ENCODE measurements around the gene ELAVL1. TPM values are rescaled to one million over a fixed set of nuclear protein-coding genes. Genes with fewer than 3 reads are reported as not detected.

ELAVL1 gene
- total and polyA plus RNA-seq, 7 donors, result 22.3 to 57.9 (median 44.5) TPM

DNA sequence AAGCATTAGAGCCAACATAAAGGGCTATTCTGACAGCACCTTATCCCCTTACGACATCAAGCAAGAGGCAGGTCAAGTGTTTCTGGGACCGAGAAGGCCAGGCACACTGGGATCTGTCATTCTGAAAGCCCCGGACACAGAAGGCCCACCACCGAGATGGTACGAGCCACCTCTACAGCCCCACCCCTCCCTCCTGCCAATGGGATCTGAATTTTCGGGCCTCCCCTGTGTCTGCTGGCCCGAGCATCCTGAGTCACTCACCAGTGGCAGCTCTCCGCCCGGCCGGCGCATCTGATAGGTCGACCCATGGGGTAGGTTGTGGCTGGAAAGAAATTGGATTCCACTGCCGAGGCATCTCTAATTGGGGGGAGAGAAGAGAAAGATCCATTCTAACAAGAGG lies 64.6 kb downstream of the ELAVL1 start:
- Histone ChIP-seq H3K9me3 (no peaks in the 10 kb centered on the region), H3K4me1 (peaks cover 17% of the 10 kb centered on the region), H3K27ac (no peak overlapping the region), H3K36me3 (ENCODE audit: insufficient read depth in 1 of 2, low read depth in 1 of 2) (peaks cover 0 to 67% of the 10 kb centered on the region in 2 donors), H3K4me3 (no peak overlapping the region), H3K27me3 (ENCODE audit: insufficient read depth in 3 of 3, low read length in 2 of 3) (no peaks in the 10 kb centered on the region)
- intact Hi-C loops (cut with DNase I), result no loop called here
- ATAC-seq, result no peak
- TF ChIP-seq, protein P1, sequence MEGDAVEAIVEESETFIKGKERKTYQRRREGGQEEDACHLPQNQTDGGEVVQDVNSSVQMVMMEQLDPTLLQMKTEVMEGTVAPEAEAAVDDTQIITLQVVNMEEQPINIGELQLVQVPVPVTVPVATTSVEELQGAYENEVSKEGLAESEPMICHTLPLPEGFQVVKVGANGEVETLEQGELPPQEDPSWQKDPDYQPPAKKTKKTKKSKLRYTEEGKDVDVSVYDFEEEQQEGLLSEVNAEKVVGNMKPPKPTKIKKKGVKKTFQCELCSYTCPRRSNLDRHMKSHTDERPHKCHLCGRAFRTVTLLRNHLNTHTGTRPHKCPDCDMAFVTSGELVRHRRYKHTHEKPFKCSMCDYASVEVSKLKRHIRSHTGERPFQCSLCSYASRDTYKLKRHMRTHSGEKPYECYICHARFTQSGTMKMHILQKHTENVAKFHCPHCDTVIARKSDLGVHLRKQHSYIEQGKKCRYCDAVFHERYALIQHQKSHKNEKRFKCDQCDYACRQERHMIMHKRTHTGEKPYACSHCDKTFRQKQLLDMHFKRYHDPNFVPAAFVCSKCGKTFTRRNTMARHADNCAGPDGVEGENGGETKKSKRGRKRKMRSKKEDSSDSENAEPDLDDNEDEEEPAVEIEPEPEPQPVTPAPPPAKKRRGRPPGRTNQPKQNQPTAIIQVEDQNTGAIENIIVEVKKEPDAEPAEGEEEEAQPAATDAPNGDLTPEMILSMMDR (IDR thresholded peaks at IDR 0.05), result no peak
- WGBS, 3 donors, result 89 to 91% (median 89%) methylated on average over 13 of the region's 13 CpGs
- DNase-seq, result peak in 1 of 2 donors; percentile 40

DNA sequence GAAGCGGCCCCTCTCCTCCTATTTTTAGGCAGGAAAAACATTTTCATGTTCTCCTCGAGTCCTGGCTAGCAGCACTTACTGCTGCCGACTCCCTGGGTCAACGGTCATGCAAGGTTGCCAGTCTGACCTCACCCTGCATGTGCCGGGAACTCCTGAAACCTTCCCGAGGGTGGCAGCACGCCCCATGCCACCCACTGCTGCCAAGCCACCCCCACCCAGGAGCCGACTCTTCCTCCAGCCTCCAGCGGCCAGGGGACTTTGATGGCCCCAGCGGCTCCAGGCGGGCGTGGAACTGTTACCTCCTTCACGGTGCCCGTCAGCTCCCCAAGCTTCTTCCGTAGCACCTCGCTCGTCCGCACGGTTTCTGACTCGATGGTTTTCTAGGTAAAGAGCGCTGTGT lies 70.7 kb downstream of the ELAVL1 start:
- no peaks in the 10 kb centered on the region for H3K27me3 ChIP-seq (ENCODE audit: insufficient read depth in 3 of 3, low read length in 2 of 3)
- intact Hi-C loops (cut with DNase I), result no loop called here
- no peak overlapping the region for H3K4me3 ChIP-seq
- DNase-seq (no peak), ATAC-seq (no peak)
- 84 to 92% (median 90%) methylated on average over 21 of the region's 21 CpGs for WGBS, 3 donors
- H3K36me3 ChIP-seq (ENCODE audit: insufficient read depth in 1 of 2, low read depth in 1 of 2), result peaks cover 9 to 100% of the 10 kb centered on the region in 2 donors
- no peak overlapping the region for H3K27ac ChIP-seq
- H3K9me3 ChIP-seq, result no peaks in the 10 kb centered on the region
- TF ChIP-seq, protein P1 (IDR thresholded peaks at IDR 0.05), result no peak
- peaks cover 4% of the 10 kb centered on the region for H3K4me1 ChIP-seq

DNA sequence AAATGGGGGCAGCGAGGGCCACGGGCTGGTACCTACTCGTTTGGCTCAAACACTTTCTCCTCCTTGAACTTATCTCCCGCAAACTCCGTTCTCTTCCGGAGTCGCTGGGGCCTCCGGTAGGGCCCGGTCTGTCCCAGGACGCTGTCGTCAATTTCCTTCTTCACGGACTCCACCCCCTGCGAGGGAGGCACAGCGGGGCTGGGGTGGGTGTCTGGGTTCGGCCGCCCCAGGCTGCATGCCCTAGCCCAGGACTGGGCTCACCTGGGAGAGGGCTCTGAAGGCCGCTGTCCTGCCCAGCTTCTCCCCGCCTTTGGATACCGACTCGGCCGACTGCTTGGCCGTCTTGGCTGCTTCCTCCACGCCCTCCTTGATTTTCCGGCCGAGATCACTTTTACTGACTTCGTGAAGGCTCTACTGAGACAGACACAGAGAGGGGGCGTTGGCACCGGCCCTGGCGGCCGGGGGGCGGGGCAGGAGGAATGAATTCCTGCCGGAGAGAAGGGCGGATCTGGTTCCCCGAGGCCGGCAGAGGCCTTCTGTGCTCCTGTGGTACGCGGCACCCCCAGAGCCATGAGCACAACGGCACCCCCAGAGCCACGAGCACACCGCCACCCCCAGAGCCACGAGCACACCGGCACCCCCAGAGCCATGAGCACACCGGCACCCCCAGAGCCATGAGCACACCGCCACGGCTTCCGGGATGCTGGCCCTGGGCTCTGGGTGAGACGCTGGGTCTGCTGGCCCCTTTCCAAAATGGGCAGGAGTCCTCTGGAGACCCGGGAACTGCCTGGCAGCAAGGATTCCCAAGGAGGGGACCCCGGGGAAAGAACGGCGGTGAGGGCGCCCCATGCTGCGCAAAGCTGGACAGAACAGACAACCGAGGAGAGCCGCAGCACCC lies 71.4 kb downstream of the ELAVL1 start:
- Histone ChIP-seq H3K4me3 (no peak overlapping the region), H3K36me3 (ENCODE audit: insufficient read depth in 1 of 2, low read depth in 1 of 2) (peaks cover 9 to 96% of the 10 kb centered on the region in 2 donors), H3K9me3 (no peaks in the 10 kb centered on the region), H3K27me3 (ENCODE audit: insufficient read depth in 3 of 3, low read length in 2 of 3) (no peaks in the 10 kb centered on the region), H3K27ac (no peak overlapping the region), H3K4me1 (peaks cover 7% of the 10 kb centered on the region)
- TF ChIP-seq, protein P1 (IDR thresholded peaks at IDR 0.05), result no peak
- no peak for ATAC-seq
- intact Hi-C loops (cut with DNase I), result no loop called here
- 82 to 87% (median 86%) methylated on average over 52 to 55 of the region's 55 CpGs for WGBS, 3 donors
- peak in 1 of 2 donors; percentile 56 for DNase-seq

DNA sequence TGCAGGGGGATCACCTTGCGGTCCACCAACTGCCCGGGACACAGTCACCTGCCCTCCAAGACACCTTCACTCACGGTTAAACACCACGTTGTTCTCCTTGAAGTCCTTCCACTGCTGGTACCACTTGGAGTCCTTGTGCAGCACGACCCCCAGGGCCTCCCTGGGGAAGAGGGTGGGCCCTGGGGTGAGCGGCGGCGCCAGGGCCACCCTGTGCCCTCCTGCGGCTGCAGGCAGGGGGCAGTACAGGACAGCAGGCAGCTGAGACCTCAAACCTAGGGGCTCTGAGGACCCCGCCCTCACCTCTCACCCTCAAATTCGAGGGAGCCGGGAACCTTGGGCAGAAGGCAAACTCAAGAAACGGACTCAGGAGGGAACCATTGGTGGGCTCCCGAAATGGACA lies 72.0 kb downstream of the ELAVL1 start:
- TF ChIP-seq, protein P1 (IDR thresholded peaks at IDR 0.05), result peak; percentile 25
- Histone ChIP-seq H3K36me3 (ENCODE audit: insufficient read depth in 1 of 2, low read depth in 1 of 2) (peaks cover 9 to 89% of the 10 kb centered on the region in 2 donors), H3K27me3 (ENCODE audit: insufficient read depth in 3 of 3, low read length in 2 of 3) (no peaks in the 10 kb centered on the region), H3K9me3 (no peaks in the 10 kb centered on the region), H3K4me3 (no peak overlapping the region), H3K27ac (no peak overlapping the region), H3K4me1 (peaks cover 8% of the 10 kb centered on the region)
- ATAC-seq (no peak), DNase-seq (no peak)
- intact Hi-C loops (cut with DNase I), result no loop called here
- 86 to 90% (median 86%) methylated on average over 13 to 14 of the region's 14 CpGs for whole genome bisulfite sequencing, 3 donors
